CD4-positive, alpha-beta T cell (primary cell): Measurements from ENCODE around the gene GDF7. TPM values are rescaled to one million over a fixed set of nuclear protein-coding genes. Genes with fewer than 3 reads are reported as not detected.

Experiments used
- ATAC-seq: fragments of 200-7000 bp; cut with Tn5 transposase; one replicate; pipeline ENCODE4 v1.10.0; 2022; ENCODE audit warnings: mild to moderate bottlenecking; ENCODE audit not compliant: poor library complexity
- CTCF ChIA-PET: fragments of 350-600 bp; sonication (Branson Sonifier 250); formaldehyde crosslinking; loops from one replicate; lab custom pipeline; 2021; ENCODE audit warnings: antibody characterized with exemption, inconsistent platforms; lab: Charles Lee
- POLR2A ChIA-PET: fragments of 350-600 bp; sonication (Branson Sonifier 250); formaldehyde crosslinking; loops from one replicate; lab custom pipeline; 2021; ENCODE audit warnings: antibody characterized with exemption, inconsistent platforms; lab: Charles Lee
- DNase-seq, 14 experiments: peaks; one replicate each; pipeline ENCODE4 v3.0.0-alpha.2; 2013 to 2020; ENCODE audit warnings: mixed read lengths in 2 of 14
- H3K27ac ChIP-seq, 2 donors: one replicate each; pipeline versions ENCODE4 v1.5.1 to v1.7.0; 2013; ENCODE audit warnings: low read length in 2 of 2, low read depth in 1 of 2, mild to moderate bottlenecking in 1 of 2
- H3K27me3 ChIP-seq, 2 experiments: 1 replicate in 1 of 2; 2 replicates in 1 of 2; pipeline versions ENCODE4 v1.6.1 to v1.7.0; 2013; ENCODE audit warnings: low read length in 2 of 2, control low read depth in 1 of 2, mild to moderate bottlenecking in 1 of 2, moderate library complexity in 1 of 2; ENCODE audit not compliant: insufficient read depth in 2 of 2, control insufficient read depth in 1 of 2
- H3K36me3 ChIP-seq: one replicate; pipeline ENCODE4 v1.6.1; 2013; ENCODE audit warnings: low read length, control low read depth; ENCODE audit not compliant: insufficient read depth
- H3K4me1 ChIP-seq: one replicate; pipeline ENCODE4 v1.6.1; 2013; ENCODE audit warnings: low read length, control low read depth; ENCODE audit not compliant: insufficient read depth
- H3K4me3 ChIP-seq: one replicate; pipeline ENCODE4 v1.5.1; 2013; ENCODE audit warnings: mild to moderate bottlenecking, low read length, moderate library complexity
- H3K9me3 ChIP-seq, 2 experiments: 1 replicate in 1 of 2; 2 replicates in 1 of 2; pipeline versions ENCODE4 v1.6.1 to v1.7.0; 2013; ENCODE audit warnings: low read length in 2 of 2, mild to moderate bottlenecking in 2 of 2, control low read depth in 1 of 2, moderate library complexity in 1 of 2; ENCODE audit not compliant: control insufficient read depth in 1 of 2, insufficient read depth in 1 of 2
- H3K27ac Mint-ChIP-seq: one replicate; pipeline ENCODE4 v1.8.0; 2020; ENCODE audit warnings: mixed read lengths
- H3K27me3 Mint-ChIP-seq: one replicate; pipeline ENCODE4 v1.8.0; 2021; ENCODE audit warnings: mixed read lengths
- H3K36me3 Mint-ChIP-seq: one replicate; pipeline ENCODE4 v1.8.0; 2021; ENCODE audit warnings: low read depth, mixed read lengths
- H3K4me1 Mint-ChIP-seq: one replicate; pipeline ENCODE4 v1.8.0; 2021; ENCODE audit warnings: low read depth, mixed read lengths
- H3K4me3 Mint-ChIP-seq: one replicate; pipeline ENCODE4 v1.8.0; 2020; ENCODE audit warnings: mild to moderate bottlenecking, mixed read lengths
- H3K9me3 Mint-ChIP-seq: one replicate; pipeline ENCODE4 v1.8.0; 2020; ENCODE audit warnings: mixed read lengths
- intact Hi-C, 2 experiments: fragments of 100-400 bp; cut with DNase I in 1 of 2; cut with micrococcal nuclease in 1 of 2; formaldehyde crosslinking; loops; one replicate each; pipeline versions ENCODE4 v1.15.1 to v1.9.0; 2023 to 2025; cut with DNase I, micrococcal nuclease
- total RNA-seq, 174 experiments: library from RNA in 2 of 174; stranded (reverse) in 2 of 174; gene quantifications; one replicate each; pipeline ENCODE4 v1.2.3 and lab custom pipeline; 2021 to 2026
- TF ChIP-seq, protein P1 (sequence below): fragments of 200-600 bp; IDR thresholded peaks from one replicate; pipeline ENCODE4 v1.8.0; 2022; ENCODE audit warnings: antibody characterized with exemption, mild to moderate bottlenecking

The GDF7 gene
- total RNA-seq, 2 experiments from 2014 or later, result 0.05 to 0.14 TPM

DNA sequence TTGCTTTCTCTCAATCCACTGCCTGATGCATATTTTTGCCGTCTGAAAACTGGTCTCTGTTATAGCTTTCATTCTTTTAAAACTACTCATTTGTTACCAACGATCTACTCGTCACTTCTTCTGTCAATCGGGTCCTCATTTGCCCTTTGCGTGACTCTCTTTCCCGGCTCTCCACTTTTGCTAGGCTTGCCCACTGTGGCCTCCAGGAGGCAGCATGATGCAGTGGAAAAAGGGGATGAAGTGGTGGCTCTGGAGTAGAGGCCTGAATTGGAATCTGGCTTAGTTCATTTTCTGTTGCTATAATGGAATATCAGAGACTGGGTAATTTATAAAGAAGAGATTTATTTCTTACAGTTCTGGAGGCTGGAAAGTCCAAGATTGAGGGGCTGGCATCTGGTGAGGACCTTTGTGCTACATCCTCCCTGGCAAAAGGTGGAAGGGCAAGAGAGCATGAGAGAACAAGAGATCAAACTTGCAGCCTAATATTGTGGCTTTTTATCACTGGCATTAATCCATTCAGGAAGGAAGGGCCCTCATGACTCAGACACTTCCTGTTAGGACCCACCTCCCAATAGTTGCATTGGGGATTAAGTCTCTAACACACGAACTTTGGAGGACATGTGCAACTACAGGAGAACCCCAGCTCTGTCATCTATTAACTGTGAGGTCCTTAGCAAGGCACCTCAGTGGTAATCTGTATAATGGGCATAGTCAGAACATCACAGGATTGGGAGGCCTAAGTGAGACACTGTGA is 15.4 kb downstream of the GDF7 start:
- ChIA-PET CTCF (no interaction called here), POLR2A (no interaction called here)
- Histone ChIP-seq H3K27me3 (no peaks in the 10 kb centered on the region), H3K4me1 (peaks cover 8% of the 10 kb centered on the region), H3K4me3 (no peak overlapping the region), H3K9me3 (no peaks in the 10 kb centered on the region), H3K36me3 (peaks cover 33% of the 10 kb centered on the region), H3K27ac (no peak overlapping the region)
- DNase-seq (no peak), ATAC-seq (no peak)
- TF ChIP-seq, protein P1, sequence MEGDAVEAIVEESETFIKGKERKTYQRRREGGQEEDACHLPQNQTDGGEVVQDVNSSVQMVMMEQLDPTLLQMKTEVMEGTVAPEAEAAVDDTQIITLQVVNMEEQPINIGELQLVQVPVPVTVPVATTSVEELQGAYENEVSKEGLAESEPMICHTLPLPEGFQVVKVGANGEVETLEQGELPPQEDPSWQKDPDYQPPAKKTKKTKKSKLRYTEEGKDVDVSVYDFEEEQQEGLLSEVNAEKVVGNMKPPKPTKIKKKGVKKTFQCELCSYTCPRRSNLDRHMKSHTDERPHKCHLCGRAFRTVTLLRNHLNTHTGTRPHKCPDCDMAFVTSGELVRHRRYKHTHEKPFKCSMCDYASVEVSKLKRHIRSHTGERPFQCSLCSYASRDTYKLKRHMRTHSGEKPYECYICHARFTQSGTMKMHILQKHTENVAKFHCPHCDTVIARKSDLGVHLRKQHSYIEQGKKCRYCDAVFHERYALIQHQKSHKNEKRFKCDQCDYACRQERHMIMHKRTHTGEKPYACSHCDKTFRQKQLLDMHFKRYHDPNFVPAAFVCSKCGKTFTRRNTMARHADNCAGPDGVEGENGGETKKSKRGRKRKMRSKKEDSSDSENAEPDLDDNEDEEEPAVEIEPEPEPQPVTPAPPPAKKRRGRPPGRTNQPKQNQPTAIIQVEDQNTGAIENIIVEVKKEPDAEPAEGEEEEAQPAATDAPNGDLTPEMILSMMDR, result no peak
- Mint-ChIP-seq H3K4me3 (no peak overlapping the region), H3K27ac (no peak overlapping the region), H3K36me3 (peaks cover 68% of the 10 kb centered on the region), H3K9me3 (no peaks in the 10 kb centered on the region), H3K4me1 (peaks cover 7% of the 10 kb centered on the region), H3K27me3 (no peaks in the 10 kb centered on the region)
- intact Hi-C loops, result no loop called here

DNA sequence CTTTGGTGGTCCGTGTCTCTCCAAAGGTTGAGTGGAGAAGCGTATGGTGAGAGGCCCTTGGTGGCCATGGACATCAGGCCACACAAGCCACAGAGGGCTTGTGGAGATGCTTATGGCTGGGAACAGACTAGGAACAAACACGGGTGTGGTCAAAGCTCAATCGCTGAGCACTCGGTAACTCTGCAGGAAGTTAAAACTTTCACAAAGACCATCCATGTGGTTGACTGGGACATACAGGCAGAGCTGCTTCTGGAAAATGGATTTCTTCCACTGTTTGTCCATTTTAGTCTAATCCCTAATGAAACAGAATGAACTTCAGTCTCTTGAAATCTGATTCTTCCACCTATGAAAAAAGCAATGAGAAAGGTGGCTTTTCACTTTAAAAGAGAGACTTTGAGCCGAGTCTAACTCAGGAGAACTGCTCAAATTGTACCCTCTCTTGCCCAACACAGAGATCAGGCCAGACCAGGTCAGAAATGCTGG is 17.7 kb downstream of the GDF7 start:
- H3K4me3 ChIP-seq, result no peak overlapping the region
- H3K27me3 Mint-ChIP-seq, result no peaks in the 10 kb centered on the region
- peaks cover 89% of the 10 kb centered on the region for H3K36me3 Mint-ChIP-seq
- H3K9me3 ChIP-seq, result no peaks in the 10 kb centered on the region
- DNase-seq (no peak), ATAC-seq (no peak)
- peaks cover 8% of the 10 kb centered on the region for H3K4me1 ChIP-seq
- peaks cover 7% of the 10 kb centered on the region for H3K4me1 Mint-ChIP-seq
- TF ChIP-seq, protein P1, result no peak
- no peaks in the 10 kb centered on the region for H3K9me3 Mint-ChIP-seq
- intact Hi-C loops, result no loop called here
- peaks cover 44% of the 10 kb centered on the region for H3K36me3 ChIP-seq
- H3K27me3 ChIP-seq, result no peaks in the 10 kb centered on the region
- H3K27ac ChIP-seq, result no peak overlapping the region
- H3K4me3 Mint-ChIP-seq, result no peak overlapping the region
- H3K27ac Mint-ChIP-seq, result no peak overlapping the region
- CTCF ChIA-PET, result interaction anchor here (0.8 kb wide), 1 partner anchor 24 kb away, joined by 3 read pairs; no protein-coding TSS in a partner anchor
- POLR2A ChIA-PET, result no interaction called here

DNA sequence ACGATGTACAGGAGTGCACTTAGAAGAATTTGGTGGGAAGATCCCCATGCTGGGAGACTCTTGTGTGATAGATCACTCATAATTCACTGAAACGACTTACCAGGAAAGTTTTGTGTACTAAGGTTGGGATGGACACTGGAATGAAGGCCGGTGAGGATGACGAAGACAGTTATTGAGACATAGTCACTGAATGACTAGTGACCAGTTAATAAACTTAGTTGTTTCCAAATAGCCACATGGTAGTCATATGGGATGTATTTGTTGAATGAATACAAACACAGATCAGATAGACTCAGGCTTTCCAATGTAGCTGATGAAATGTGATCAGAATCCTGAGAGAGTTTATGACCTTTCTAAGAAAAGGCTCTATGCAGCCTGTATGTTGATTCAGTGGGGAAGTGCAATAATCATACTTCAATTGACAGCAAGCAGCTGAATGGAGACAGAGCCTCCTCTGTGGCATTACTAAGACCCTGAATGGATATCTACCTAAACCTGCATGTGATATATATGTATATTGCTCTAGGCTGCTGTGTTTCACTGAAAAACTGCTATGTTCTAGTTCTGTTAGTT is 20.4 kb downstream of the GDF7 start:
- Histone ChIP-seq H3K27me3 (no peaks in the 10 kb centered on the region), H3K27ac (no peak overlapping the region), H3K9me3 (no peaks in the 10 kb centered on the region), H3K4me3 (no peak overlapping the region), H3K36me3 (peaks cover 43% of the 10 kb centered on the region), H3K4me1 (peaks cover 5% of the 10 kb centered on the region)
- no peak overlapping the region for H3K27ac Mint-ChIP-seq
- DNase-seq, result no peak
- no peak for ATAC-seq
- ChIA-PET CTCF (no interaction called here), POLR2A (no interaction called here)
- peaks cover 7% of the 10 kb centered on the region for H3K4me1 Mint-ChIP-seq
- TF ChIP-seq, protein P1, result no peak
- no peaks in the 10 kb centered on the region for H3K9me3 Mint-ChIP-seq
- no peaks in the 10 kb centered on the region for H3K27me3 Mint-ChIP-seq
- H3K36me3 Mint-ChIP-seq, result peaks cover 95% of the 10 kb centered on the region
- intact Hi-C loops, result no loop called here
- H3K4me3 Mint-ChIP-seq, result no peak overlapping the region
